HG02571 (cell line): Measurements from ENCODE around the gene HSD17B2.
"Not testable (repeated sequence)": the region's sequence is repeated elsewhere in the genome, so short reads cannot be mapped to it uniquely, and the experiment has no call there.

Source experiments
- ATAC-seq: cut with Tn5 transposase; IDR thresholded peaks from one replicate; pipeline ENCODE4 v1.9.1; 2021; ENCODE audit warnings: mild to moderate bottlenecking, moderate library complexity; ENCODE audit not compliant: unreplicated experiment

The HSD17B2 gene

GRCh38 chr16:82118749-82119148, 83.7 kb downstream of the HSD17B2 start:
- ATAC-seq: no peak

- no peak for ATAC-seq
Observed at GRCh38 chr16:82119405-82119804, 84.4 kb downstream of the HSD17B2 start.

- ATAC-seq: no peak
Observed at GRCh38 chr16:82124651-82125050, 89.6 kb downstream of the HSD17B2 start.

- no peak for ATAC-seq
Observed at GRCh38 chr16:82129881-82130280, 94.8 kb downstream of the HSD17B2 start.

GRCh38 chr16:82133798-82134197, 98.7 kb downstream of the HSD17B2 start:
- ATAC-seq: no peak

- ATAC-seq: no peak
Observed at GRCh38 chr16:82134846-82135245, 99.8 kb downstream of the HSD17B2 start.

- no peak for ATAC-seq
Observed at GRCh38 chr16:82135844-82136243, 100.8 kb downstream of the HSD17B2 start.

GRCh38 chr16:82136956-82137821, 102.1 kb downstream of the HSD17B2 start:
- ATAC-seq: no peak

GRCh38 chr16:82137822-82138167, 102.7 kb downstream of the HSD17B2 start:
- no peak for ATAC-seq

- ATAC-seq: no peak
Observed at GRCh38 chr16:82138478-82139285, 103.6 kb downstream of the HSD17B2 start.

GRCh38 chr16:82139286-82139571, 104.2 kb downstream of the HSD17B2 start:
- ATAC-seq: not testable (repeated sequence)

GRCh38 chr16:82146556-82146955, 111.5 kb downstream of the HSD17B2 start:
- no peak for ATAC-seq

GRCh38 chr16:82146957-82147356, 111.9 kb downstream of the HSD17B2 start:
- ATAC-seq: no peak

- no peak for ATAC-seq
Observed at GRCh38 chr16:82147546-82147945, 112.5 kb downstream of the HSD17B2 start.
